GM12801 (cell line): ENCODE data around the gene TMTC2.

Experiments
- CTCF ChIP-seq: IDR thresholded peaks from one replicate; pipeline ENCODE4 v1.5.1; 2011; ENCODE audit warnings: control low read depth; ENCODE audit not compliant: insufficient read length; ENCODE audit errors: extremely low read depth

TMTC2 gene

GRCh38 chr12:82964446-82964845 lies 277.7 kb downstream of the TMTC2 start:
- no peak for TF ChIP-seq CTCF

- no peak for TF ChIP-seq CTCF
These were observed 279.4 kb downstream of the TMTC2 start for GRCh38 chr12:82966001-82966559.

GRCh38 chr12:82968631-82969367 lies 282.1 kb downstream of the TMTC2 start:
- TF ChIP-seq CTCF = no peak

GRCh38 chr12:82970614-82971013 lies 283.9 kb downstream of the TMTC2 start:
- no peak for TF ChIP-seq CTCF

- TF ChIP-seq CTCF = no peak
These were observed 284.9 kb downstream of the TMTC2 start for GRCh38 chr12:82971584-82971983.

- no peak for TF ChIP-seq CTCF
These were observed 285.9 kb downstream of the TMTC2 start for GRCh38 chr12:82972624-82973023.

- TF ChIP-seq CTCF = no peak
These were observed 286.9 kb downstream of the TMTC2 start for GRCh38 chr12:82973592-82973991.

- TF ChIP-seq CTCF = no peak
These were observed 294.4 kb downstream of the TMTC2 start for GRCh38 chr12:82981150-82981549.
